Measurements from ENCODE around the gene SYT11. TPM values are rescaled to one million over a fixed set of nuclear protein-coding genes. Genes with fewer than 3 reads are reported as not detected.

SYT11 gene
- total RNA-seq, 2 donors from 2014 or later: 1.2 to 4.6 TPM

GRCh38 chr1:155880251-155880650 is 20.9 kb downstream of the SYT11 start:
- no peak for DNase-seq
- Histone ChIP-seq H3K4me3 (no peak overlapping the region), H3K27me3 (no peaks in the 10 kb centered on the region), H3K27ac (no peak overlapping the region), H3K9me3 (no peaks in the 10 kb centered on the region), H3K4me1 (no peaks in the 10 kb centered on the region), H3K9ac (ENCODE audit: low read depth in 2 of 2, low read length in 2 of 2) (no peak overlapping the region), H3K36me3 (no peaks in the 10 kb centered on the region)
- no peak for TF ChIP-seq CTCF (IDR thresholded peaks at IDR 0.05)
- intact Hi-C loops (cut with DNase I): no loop called here

GRCh38 chr1:155880950-155881349 is 21.6 kb downstream of the SYT11 start:
- TF ChIP-seq CTCF (IDR thresholded peaks at IDR 0.05): no peak
- H3K36me3 ChIP-seq: no peaks in the 10 kb centered on the region
- H3K4me3 ChIP-seq: no peak overlapping the region
- H3K9ac ChIP-seq (ENCODE audit: low read depth in 2 of 2, low read length in 2 of 2): no peak overlapping the region
- intact Hi-C loops (cut with DNase I): no loop called here
- DNase-seq: no peak
- H3K4me1 ChIP-seq: no peaks in the 10 kb centered on the region
- no peak overlapping the region for H3K27ac ChIP-seq
- no peaks in the 10 kb centered on the region for H3K9me3 ChIP-seq
- H3K27me3 ChIP-seq: no peaks in the 10 kb centered on the region

- Histone ChIP-seq H3K4me1 (no peaks in the 10 kb centered on the region), H3K27ac (no peak overlapping the region), H3K27me3 (no peaks in the 10 kb centered on the region), H3K9ac (ENCODE audit: low read depth in 2 of 2, low read length in 2 of 2) (no peak overlapping the region), H3K9me3 (no peaks in the 10 kb centered on the region), H3K4me3 (no peak overlapping the region), H3K36me3 (no peaks in the 10 kb centered on the region)
- no peak for TF ChIP-seq CTCF (IDR thresholded peaks at IDR 0.05)
- intact Hi-C loops (cut with DNase I): no loop called here
- no peak for DNase-seq
Measured at GRCh38 chr1:155882235-155882634, 22.9 kb downstream of the SYT11 start.

GRCh38 chr1:155882766-155883165 is 23.4 kb downstream of the SYT11 start:
- H3K9me3 ChIP-seq: no peaks in the 10 kb centered on the region
- H3K4me3 ChIP-seq: no peak overlapping the region
- no peaks in the 10 kb centered on the region for H3K27me3 ChIP-seq
- no peak overlapping the region for H3K27ac ChIP-seq
- TF ChIP-seq CTCF (IDR thresholded peaks at IDR 0.05): no peak
- no peaks in the 10 kb centered on the region for H3K36me3 ChIP-seq
- no peak for DNase-seq
- no peaks in the 10 kb centered on the region for H3K4me1 ChIP-seq
- H3K9ac ChIP-seq (ENCODE audit: low read depth in 2 of 2, low read length in 2 of 2): no peak overlapping the region
- intact Hi-C loops (cut with DNase I): no loop called here

- no peak overlapping the region for H3K9ac ChIP-seq (ENCODE audit: low read depth in 2 of 2, low read length in 2 of 2)
- DNase-seq: peak; percentile 20
- H3K4me3 ChIP-seq: no peak overlapping the region
- H3K4me1 ChIP-seq: no peaks in the 10 kb centered on the region
- no peaks in the 10 kb centered on the region for H3K27me3 ChIP-seq
- peak overlapping the region; percentile 1 for H3K27ac ChIP-seq
- intact Hi-C loops (cut with DNase I): no loop called here
- H3K9me3 ChIP-seq: no peaks in the 10 kb centered on the region
- no peaks in the 10 kb centered on the region for H3K36me3 ChIP-seq
- TF ChIP-seq CTCF (IDR thresholded peaks at IDR 0.05): no peak
Measured at GRCh38 chr1:155884031-155884960, 24.9 kb downstream of the SYT11 start.

Measured in colonic mucosa (tissue), 4 donors.